Kidney epithelial cell (primary cell): Measurements from ENCODE around the gene MAGI1. TPM values are rescaled to one million over a fixed set of nuclear protein-coding genes. Genes with fewer than 3 reads are reported as not detected.

Experiments used
- DNase-seq: peaks from one replicate; pipeline ENCODE4 v3.0.0-alpha.2; 2010; ENCODE audit warnings: low read depth
- H3K27me3 ChIP-seq: 2 replicates; pipeline ENCODE4 v1.6.0; 2011; ENCODE audit warnings: low read length; ENCODE audit not compliant: control insufficient read depth, insufficient read depth
- H3K36me3 ChIP-seq: 2 replicates; pipeline ENCODE4 v1.5.1; 2011; ENCODE audit warnings: low read length; ENCODE audit not compliant: control insufficient read depth, insufficient read depth
- H3K4me3 ChIP-seq: 2 replicates; pipeline ENCODE4 v1.5.1; 2011; ENCODE audit warnings: low read depth, mild to moderate bottlenecking, control low read depth, low read length
- CTCF ChIP-seq: IDR thresholded peaks from 2 replicates; pipeline ENCODE4 v1.5.1; 2011; ENCODE audit warnings: mild to moderate bottlenecking, moderate library complexity, low read length, control low read depth, inconsistent platforms; ENCODE audit not compliant: insufficient read depth, poor library complexity, severe bottlenecking
- total RNA-seq: library from RNA; depleted of rRNA; stranded (reverse); fragments of >200 nt; gene quantifications from 2 replicates; pipeline ENCODE4 v1.2.3, GENCODE V29; 2015

The MAGI1 gene
- total RNA-seq, 1 donor from 2014 or later: 15.8 TPM

DNA sequence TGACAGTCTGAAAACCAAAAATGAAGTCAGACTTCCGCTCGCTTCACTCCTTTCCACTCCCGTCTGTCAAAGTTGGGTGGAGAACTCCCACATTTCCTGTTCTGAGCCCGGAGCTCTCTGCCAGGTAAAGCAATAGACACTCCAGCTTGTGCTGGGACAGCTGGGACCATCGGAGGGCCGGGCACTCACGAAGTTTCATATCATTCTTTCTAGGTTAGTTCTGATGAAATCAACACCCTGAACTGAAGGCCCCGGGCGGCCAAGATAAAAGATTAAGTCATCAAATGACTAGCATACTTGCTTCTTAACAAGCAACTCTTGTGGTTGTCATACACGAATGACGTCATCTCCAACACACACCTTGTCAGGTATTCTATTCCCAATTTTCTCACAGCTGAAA, 42.1 kb downstream of the MAGI1 start:
- Histone ChIP-seq H3K27me3 (no peaks in the 10 kb centered on the region), H3K36me3 (no peaks in the 10 kb centered on the region), H3K4me3 (no peak overlapping the region)
- TF ChIP-seq CTCF: no peak
- DNase-seq: peak; percentile 39

- Histone ChIP-seq H3K27me3 (no peaks in the 10 kb centered on the region), H3K36me3 (no peaks in the 10 kb centered on the region), H3K4me3 (no peak overlapping the region)
- no peak for DNase-seq
- TF ChIP-seq CTCF: no peak
Observed at GRCh38 chr3:65995515-65995914, 43.2 kb downstream of the MAGI1 start.

DNA sequence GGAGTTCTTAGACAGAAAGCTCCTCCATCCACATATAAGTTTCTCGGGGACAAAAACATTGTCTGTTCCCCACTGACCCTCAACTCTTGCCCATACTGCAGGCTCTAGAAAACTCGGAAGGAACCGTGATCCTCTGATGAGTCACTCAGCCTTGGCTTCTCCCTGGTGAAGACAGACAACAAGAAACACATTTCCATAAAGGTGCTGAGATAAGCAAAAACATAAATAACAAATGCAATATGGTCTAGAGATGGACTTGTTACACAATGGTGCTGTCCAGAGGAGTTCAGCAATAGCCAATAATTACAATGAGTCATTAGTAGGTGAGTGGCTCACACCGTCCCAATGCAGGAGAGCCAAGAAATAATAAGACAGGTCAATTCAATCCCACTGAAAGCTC, 43.7 kb downstream of the MAGI1 start:
- no peak overlapping the region for H3K4me3 ChIP-seq
- H3K36me3 ChIP-seq: no peaks in the 10 kb centered on the region
- DNase-seq: no peak
- no peak for TF ChIP-seq CTCF
- no peaks in the 10 kb centered on the region for H3K27me3 ChIP-seq

DNA sequence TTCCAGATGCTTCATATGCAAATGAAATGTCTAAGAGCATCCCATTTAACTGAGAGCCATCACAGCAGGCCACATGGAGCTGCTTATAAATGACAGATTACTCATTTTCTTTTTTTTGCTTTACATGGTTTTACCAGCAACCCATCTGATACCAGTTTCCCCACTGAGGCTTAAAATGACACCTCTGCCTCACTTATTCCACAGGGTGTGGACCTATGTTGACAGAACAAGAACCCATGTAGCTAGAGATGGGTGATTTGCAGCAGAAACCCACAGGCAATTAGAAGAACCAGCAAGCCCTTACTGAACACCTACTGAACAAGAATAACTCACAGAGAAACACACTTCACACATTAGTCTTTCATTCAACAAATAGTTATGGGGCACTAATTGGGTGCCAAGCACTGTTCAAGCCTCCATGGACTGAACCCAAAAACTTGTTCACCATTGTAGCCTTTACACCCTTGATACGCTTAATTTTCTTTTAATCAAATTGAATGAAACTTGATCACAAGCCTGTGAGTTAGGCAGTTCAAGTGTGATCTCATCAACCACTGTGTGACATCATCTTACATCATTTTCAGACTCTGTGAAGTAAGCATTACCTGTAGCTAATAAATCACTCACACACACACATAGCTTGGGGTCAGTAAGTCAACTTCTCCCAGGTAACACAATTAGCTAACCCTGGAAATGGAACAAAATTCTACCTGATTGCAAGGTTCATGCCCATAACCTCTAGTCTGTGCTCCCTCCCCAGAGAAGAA, 45.4 kb downstream of the MAGI1 start:
- no peaks in the 10 kb centered on the region for H3K27me3 ChIP-seq
- H3K36me3 ChIP-seq: no peaks in the 10 kb centered on the region
- no peak for TF ChIP-seq CTCF
- no peak for DNase-seq
- no peak overlapping the region for H3K4me3 ChIP-seq

DNA sequence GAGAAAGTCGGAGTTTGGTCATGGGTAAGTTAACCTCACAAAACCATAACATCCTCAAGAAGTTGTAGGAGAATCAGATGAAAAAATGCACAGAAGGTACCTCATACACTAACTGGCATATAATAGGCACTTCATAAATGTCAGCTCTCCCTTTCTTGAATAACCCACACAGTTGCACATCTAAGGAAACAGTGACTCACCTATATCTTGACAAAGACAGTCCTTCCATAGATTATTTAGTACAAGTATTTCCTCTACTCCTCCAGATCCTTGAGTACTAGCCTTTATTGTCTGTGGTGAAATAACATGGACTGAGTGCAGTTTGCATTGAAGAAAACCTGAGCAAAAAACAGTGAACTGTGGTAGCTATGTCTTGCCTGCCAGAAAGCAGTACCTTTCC, 46.6 kb downstream of the MAGI1 start:
- no peak for TF ChIP-seq CTCF
- Histone ChIP-seq H3K4me3 (no peak overlapping the region), H3K27me3 (no peaks in the 10 kb centered on the region), H3K36me3 (no peaks in the 10 kb centered on the region)
- no peak for DNase-seq
